A549 (cell line): Measurements from ENCODE around the gene PDE1C. TPM values are rescaled to one million over a fixed set of nuclear protein-coding genes. Genes with fewer than 3 reads are reported as not detected.

Experiments
- ATAC-seq, 2 experiments: fragments of 200-7000 bp in 1 of 2; fragments of >200 bp in 1 of 2; cut with Nextera tagmentation in 1 of 2; cut with Tn5 transposase in 1 of 2; 3 replicates each; pipeline versions ENCODE4 v1.8.0 to v1.9.1; 2018 to 2020; ENCODE audit warnings: mild to moderate bottlenecking in 1 of 2, moderate library complexity in 1 of 2
- CTCF ChIA-PET: fragments of 300-600 bp; sonication (Branson Sonifier 250); formaldehyde crosslinking; extraction: SDS; loops from one replicate; lab custom pipeline; 2021; ENCODE audit warnings: antibody characterized with exemption, inconsistent platforms; lab: Yijun Ruan, JAX
- POLR2A ChIA-PET: fragments of 350-600 bp; formaldehyde crosslinking; extraction: SDS; loops from one replicate; lab custom pipeline; 2021; ENCODE audit warnings: antibody characterized with exemption, inconsistent platforms; lab: Yijun Ruan, JAX
- DNase-seq, 2 experiments: peaks; one replicate each; pipeline versions ENCODE4 v3.0.0 to v3.0.0-alpha.2; 2011 to 2016; ENCODE audit warnings: low read depth in 1 of 2, low spot score in 1 of 2
- FAIRE-seq: peaks from 2 replicates; lab custom pipeline; 2011; peaks lifted over from hg19 to GRCh38; lab: Jason Lieb, UNC
- H3K27ac ChIP-seq, 2 experiments: fragments of >200 bp; sonication (Bioruptor Twin); formaldehyde crosslinking; 3 replicates each; pipeline ENCODE4 v1.5.1; 2016 to 2017
- H3K4me1 ChIP-seq: fragments of >200 bp; sonication (Bioruptor Twin); formaldehyde crosslinking; 3 replicates; pipeline ENCODE4 v1.6.1; 2016
- H3K4me2 ChIP-seq: fragments of >200 bp; sonication (Bioruptor Twin); formaldehyde crosslinking; 3 replicates; pipeline ENCODE4 v1.6.1; 2016
- H3K4me3 ChIP-seq: fragments of >200 bp; sonication (Bioruptor Twin); formaldehyde crosslinking; 3 replicates; pipeline ENCODE4 v1.5.1; 2016
- H3K9me3 ChIP-seq: fragments of >200 bp; sonication (Bioruptor Twin); formaldehyde crosslinking; 3 replicates; pipeline ENCODE4 v1.6.1; 2016
- ATOH8 ChIP-seq: fragments of 250-450 bp; sonication (Bioruptor Pico); IDR thresholded peaks from 2 replicates; pipeline ENCODE4 v1.5.0; 2020; ENCODE audit warnings: low read depth, mild to moderate bottlenecking, moderate library complexity
- BCL3 ChIP-seq: fragments of >200 bp; sonication (Bioruptor Twin); formaldehyde crosslinking; IDR thresholded peaks from 3 replicates; pipeline ENCODE4 v1.6.1; 2016
- CBX2 ChIP-seq: fragments of 200-600 bp; sonication (generic); IDR thresholded peaks from 2 replicates; pipeline ENCODE4 v1.6.1; 2016; ENCODE audit warnings: low read depth, mild to moderate bottlenecking, borderline replicate concordance
- CHD4 ChIP-seq: fragments of 200-600 bp; sonication (generic); IDR thresholded peaks from 2 replicates; pipeline ENCODE4 v1.6.1; 2016; ENCODE audit warnings: antibody characterized with exemption, mild to moderate bottlenecking, borderline replicate concordance
- E2F6 ChIP-seq: IDR thresholded peaks from 2 replicates; pipeline ENCODE4 v1.6.1; 2012; ENCODE audit warnings: low read depth, borderline replicate concordance
- EHMT2 ChIP-seq: fragments of 200-600 bp; sonication (generic); IDR thresholded peaks from 2 replicates; pipeline ENCODE4 v1.6.1; 2016; ENCODE audit warnings: antibody characterized with exemption, low read depth, mild to moderate bottlenecking, moderate library complexity
- ELK1 ChIP-seq: fragments of 150-350 bp; IDR thresholded peaks from 2 replicates; pipeline ENCODE4 v1.6.1; 2014; ENCODE audit warnings: low read depth, mild to moderate bottlenecking, low read length
- ESRRA ChIP-seq: fragments of 150-350 bp; IDR thresholded peaks from 2 replicates; pipeline ENCODE4 v1.6.1; 2014; ENCODE audit warnings: mild to moderate bottlenecking, low read length, borderline replicate concordance
- FOXS1 ChIP-seq: fragments of 250-450 bp; sonication (Bioruptor Pico); IDR thresholded peaks from 2 replicates; pipeline ENCODE4 v1.5.0; 2020; ENCODE audit warnings: mild to moderate bottlenecking, moderate library complexity
- GATA3 ChIP-seq: IDR thresholded peaks from 2 replicates; pipeline ENCODE4 v1.6.1; 2012; ENCODE audit warnings: borderline replicate concordance
- HES2 ChIP-seq: fragments of >200 bp; sonication (Bioruptor Twin); formaldehyde crosslinking; IDR thresholded peaks from 2 replicates; pipeline ENCODE4 v1.6.1; 2016
- HEYL ChIP-seq: fragments of 250-450 bp; sonication (Bioruptor Pico); IDR thresholded peaks from 2 replicates; pipeline ENCODE4 v1.8.0; 2021; ENCODE audit warnings: mild to moderate bottlenecking, moderate library complexity
- HOXA7 ChIP-seq: fragments of 250-450 bp; sonication (Bioruptor Pico); IDR thresholded peaks from 2 replicates; pipeline ENCODE4 v1.5.0; 2020; ENCODE audit warnings: mild to moderate bottlenecking, moderate library complexity
- HOXB13 ChIP-seq: fragments of 250-450 bp; sonication (Bioruptor Pico); IDR thresholded peaks from 2 replicates; pipeline ENCODE4 v1.5.0; 2020; ENCODE audit warnings: low read depth, mild to moderate bottlenecking, moderate library complexity
- JUN ChIP-seq, 2 experiments: fragments of >200 bp; sonication (Bioruptor Twin); formaldehyde crosslinking; IDR thresholded peaks; 2 replicates in 1 of 2; 3 replicates in 1 of 2; pipeline ENCODE4 v1.6.1; 2016 to 2017
- MAFK ChIP-seq: fragments of 450-650 bp; IDR thresholded peaks from 2 replicates; pipeline ENCODE4 v1.6.1; 2014; ENCODE audit not compliant: partially characterized antibody
- MAZ ChIP-seq: fragments of 150-350 bp; IDR thresholded peaks from 2 replicates; pipeline ENCODE4 v1.6.1; 2014; ENCODE audit warnings: antibody characterized with exemption, low read depth, low read length, borderline replicate concordance
- MYC ChIP-seq: IDR thresholded peaks from 2 replicates; pipeline ENCODE4 v1.6.1; 2012; ENCODE audit warnings: mild to moderate bottlenecking, inconsistent platforms, low read length, improper control_type of control experiment, borderline replicate concordance
- NR3C1 ChIP-seq: fragments of >200 bp; sonication (Bioruptor Twin); formaldehyde crosslinking; IDR thresholded peaks from 3 replicates; pipeline ENCODE4 v1.6.1; 2017
- PHF8 ChIP-seq: fragments of 200-600 bp; sonication (generic); IDR thresholded peaks from 2 replicates; pipeline ENCODE4 v1.6.1; 2016; ENCODE audit warnings: low read depth, mild to moderate bottlenecking, antibody characterized with exemption, moderate library complexity, borderline replicate concordance
- POLR2A ChIP-seq: IDR thresholded peaks from 2 replicates; pipeline ENCODE4 v1.6.1; 2012; ENCODE audit warnings: mild to moderate bottlenecking, low read length
- POLR2AphosphoS2 ChIP-seq: conservative IDR thresholded peaks from 2 replicates; pipeline ENCODE4 v1.6.1; 2012; ENCODE audit warnings: low read length, improper control_type of control experiment, inconsistent platforms
- REST ChIP-seq: fragments of 200-600 bp; sonication (generic); IDR thresholded peaks from 2 replicates; pipeline ENCODE4 v1.6.1; 2016; ENCODE audit warnings: antibody characterized with exemption, mild to moderate bottlenecking, moderate library complexity
- SMC3 ChIP-seq: fragments of >200 bp; sonication (Bioruptor Twin); formaldehyde crosslinking; IDR thresholded peaks from 3 replicates; pipeline ENCODE4 v1.6.1; 2018; ENCODE audit warnings: inconsistent platforms
- TFCP2L1 ChIP-seq: fragments of 250-450 bp; sonication (Bioruptor Pico); IDR thresholded peaks from 2 replicates; pipeline ENCODE4 v1.5.0; 2021; ENCODE audit warnings: mild to moderate bottlenecking
- ZNF302 ChIP-seq: fragments of 250-450 bp; sonication (Bioruptor Pico); IDR thresholded peaks from 2 replicates; pipeline ENCODE4 v1.9.0; 2021; ENCODE audit warnings: inconsistent platforms, mild to moderate bottlenecking, moderate library complexity
- ZSCAN20 ChIP-seq: fragments of 250-450 bp; sonication (Bioruptor Pico); IDR thresholded peaks from 2 replicates; pipeline ENCODE4 v1.8.0; 2022; ENCODE audit warnings: mild to moderate bottlenecking, moderate library complexity
- WGBS: methylation state at CpG from one replicate; pipeline ENCODE4 v1.1.6; 2017; ENCODE audit errors: missing lambda C conversion rate; 5-methylcytosine and 5-hydroxymethylcytosine counted together
- polyA plus RNA-seq, 4 experiments: library from polyadenylated mRNA; depleted of rRNA in 3 of 4; stranded (reverse); fragments of >200 nt; fragmentation: RNase III in 1 of 4; extraction: RNeasy Plus Mini Kit Qiagen cat#74134 plus additional on column Dnase treatment in 1 of 4; gene quantifications; 2 replicates in 3 of 4; 3 replicates in 1 of 4; pipeline ENCODE4 v1.2.3, GENCODE V29; 2011 to 2017

Gene PDE1C
- polyA plus RNA-seq, 2 of the 4 experiments (the other 2 are of a cell fraction): 8.0 to 11.0 TPM

GRCh38 chr7:31906479-31907171 is 163.6 kb downstream of the PDE1C start:
- Histone ChIP-seq H3K4me1 (peaks cover 41% of the 10 kb centered on the region), H3K27ac (peak overlapping the region in 1 of 2 experiments; percentile 26; a peak in 1 of 6 replicates), H3K9me3 (no peaks in the 10 kb centered on the region), H3K4me2 (0 out of 3 replicates have a peak overlapping the region, but pooled peaks have one; percentile 14), H3K4me3 (no peak overlapping the region)
- FAIRE-seq (no peak), DNase-seq (no peak), ATAC-seq (no peak)
- POLR2A ChIA-PET: no interaction called here
- TF ChIP-seq TFCP2L1 (CRISPR knock-in tag) (no peak), CBX2 (no peak), FOXS1 (no peak), EHMT2 (no peak), HEYL (CRISPR knock-in tag) (no peak), REST (no peak), ELK1 (no peak), ZSCAN20 (CRISPR knock-in tag) (no peak), PHF8 (no peak), BCL3 (no peak), POLR2AphosphoS2 (no peak), POLR2A (no peak), GATA3 (no peak), ESRRA (no peak), ZNF302 (CRISPR knock-in tag) (no peak), HES2 (no peak), ATOH8 (no peak), SMC3 (no peak), HOXA7 (no peak), NR3C1 (no peak)
- CTCF ChIA-PET: no interaction called here
- WGBS: 88% methylated on average over 5 of the region's 5 CpGs

GRCh38 chr7:31903962-31904361 is 166.2 kb downstream of the PDE1C start:
- POLR2A ChIA-PET: no interaction called here
- 85% methylated on average over 4 of the region's 4 CpGs for WGBS
- no peak overlapping the region for H3K4me3 ChIP-seq
- no peak overlapping the region for H3K27ac ChIP-seq
- peaks cover 59% of the 10 kb centered on the region for H3K4me1 ChIP-seq
- ATAC-seq (no peak), DNase-seq (no peak), FAIRE-seq (no peak)
- no peaks in the 10 kb centered on the region for H3K9me3 ChIP-seq
- no peak overlapping the region for H3K4me2 ChIP-seq
- CTCF ChIA-PET: no interaction called here
- no peak for TF ChIP-seq E2F6
- TF ChIP-seq MAZ: no peak
- no peak for TF ChIP-seq JUN (IDR thresholded peaks at IDR 0.05)
- no peak for TF ChIP-seq HES2
- no peak for TF ChIP-seq MAFK
- no peak for TF ChIP-seq CHD4
- TF ChIP-seq ZNF302 (CRISPR knock-in tag): no peak
- no peak for TF ChIP-seq POLR2A
- TF ChIP-seq MYC: no peak
- TF ChIP-seq HEYL (CRISPR knock-in tag): no peak
- no peak for TF ChIP-seq HOXB13 (CRISPR knock-in tag)
